ENCODE results near the gene NXN.
A peak's percentile ranks its signal among the peaks of the same experiment; 100 is the strongest.
"Not testable (repeated sequence)": the region's sequence is repeated elsewhere in the genome, so short reads cannot be mapped to it uniquely, and the experiment has no call there.

The NXN gene

GRCh38 chr17:915538-916201 lies 63.9 kb downstream of the NXN start:
- DNase-seq = no peak

- no peak for DNase-seq
Observed at GRCh38 chr17:914561-914960, 65.0 kb downstream of the NXN start.

GRCh38 chr17:913207-913606 lies 66.4 kb downstream of the NXN start:
- DNase-seq = no peak

- no peak for DNase-seq
Observed at GRCh38 chr17:909642-910323, 69.8 kb downstream of the NXN start.

- DNase-seq = no peak
Observed at GRCh38 chr17:907725-908124, 71.9 kb downstream of the NXN start.

- not testable (repeated sequence) for DNase-seq
Observed at GRCh38 chr17:905708-906107, 73.9 kb downstream of the NXN start.

- DNase-seq = no peak
Observed at GRCh38 chr17:903691-904481, 75.7 kb downstream of the NXN start.

- no peak for DNase-seq
Observed at GRCh38 chr17:902463-902862, 77.1 kb downstream of the NXN start.

- no peak for DNase-seq
Observed at GRCh38 chr17:901964-902363, 77.6 kb downstream of the NXN start.

- DNase-seq = no peak
Observed at GRCh38 chr17:901191-901950, 78.2 kb downstream of the NXN start.

- DNase-seq = no peak
Observed at GRCh38 chr17:900336-900934, 79.1 kb downstream of the NXN start.

GRCh38 chr17:897970-898619 lies 81.5 kb downstream of the NXN start:
- no peak for DNase-seq

- no peak for DNase-seq
Observed at GRCh38 chr17:896953-897661, 82.5 kb downstream of the NXN start.

- no peak for DNase-seq
Observed at GRCh38 chr17:896454-896853, 83.1 kb downstream of the NXN start.

- DNase-seq = no peak
Observed at GRCh38 chr17:892958-893357, 86.6 kb downstream of the NXN start.

- DNase-seq = no peak
Observed at GRCh38 chr17:888998-889441, 90.6 kb downstream of the NXN start.

GRCh38 chr17:887551-888209 lies 91.9 kb downstream of the NXN start:
- DNase-seq = no peak

- peak in 1 of 2 experiments; percentile 62 for DNase-seq
Observed at GRCh38 chr17:885971-886571, 93.5 kb downstream of the NXN start.

GRCh38 chr17:883586-883962 lies 96.0 kb downstream of the NXN start:
- no peak for DNase-seq

- DNase-seq = no peak
Observed at GRCh38 chr17:882827-883585, 96.6 kb downstream of the NXN start.
